Activated CD8-positive, alpha-beta T cell treated with anti-CD3 and anti-CD28 coated beads for 36 hours (primary cell): Measurements from ENCODE around the gene LRRC40. TPM values are rescaled to one million over a fixed set of nuclear protein-coding genes. Genes with fewer than 3 reads are reported as not detected.

Experiments used
- ATAC-seq: fragments of 200-7000 bp; cut with Tn5 transposase; one replicate; pipeline ENCODE4 v1.10.0; 2021; ENCODE audit warnings: mild to moderate bottlenecking, moderate library complexity
- CTCF ChIA-PET: fragments of 350-600 bp; sonication (Branson Sonifier 250); formaldehyde crosslinking; loops from one replicate; lab custom pipeline; 2021; ENCODE audit warnings: antibody characterized with exemption; lab: Charles Lee
- POLR2A ChIA-PET: fragments of 350-600 bp; sonication (Branson Sonifier 250); formaldehyde crosslinking; loops from one replicate; lab custom pipeline; 2021; ENCODE audit warnings: antibody characterized with exemption; lab: Charles Lee
- DNase-seq: peaks from one replicate; pipeline ENCODE4 v3.0.0-alpha.2; 2020
- H3K27ac Mint-ChIP-seq: one replicate; pipeline ENCODE4 v1.8.0; 2021; ENCODE audit warnings: mild to moderate bottlenecking, mixed read lengths
- H3K27me3 Mint-ChIP-seq: one replicate; pipeline ENCODE4 v1.8.0; 2021; ENCODE audit warnings: mixed read lengths
- H3K36me3 Mint-ChIP-seq: one replicate; pipeline ENCODE4 v1.8.0; 2021; ENCODE audit warnings: low read depth, mixed read lengths
- H3K4me1 Mint-ChIP-seq: one replicate; pipeline ENCODE4 v1.8.0; 2021; ENCODE audit warnings: low read depth, mixed read lengths
- H3K4me3 Mint-ChIP-seq: one replicate; pipeline ENCODE4 v1.8.0; 2021; ENCODE audit warnings: mild to moderate bottlenecking, moderate library complexity, mixed read lengths
- H3K9me3 Mint-ChIP-seq: one replicate; pipeline ENCODE4 v1.8.0; 2021; ENCODE audit warnings: mixed read lengths
- intact Hi-C: fragments of 100-400 bp; cut with micrococcal nuclease; formaldehyde crosslinking; loops from one replicate; pipeline ENCODE4 v1.10.0; 2022
- total RNA-seq, 2 experiments: library from RNA; stranded (reverse); gene quantifications; one replicate each; pipeline ENCODE4 v1.2.3, GENCODE V29; 2021
- TF ChIP-seq, protein P1 (sequence below): fragments of 200-600 bp; IDR thresholded peaks from one replicate; pipeline ENCODE4 v1.8.0; 2022; ENCODE audit warnings: antibody characterized with exemption, mild to moderate bottlenecking

LRRC40 gene
- total RNA-seq, 2 experiments from 2014 or later, result 20.9 to 21.0 TPM

DNA sequence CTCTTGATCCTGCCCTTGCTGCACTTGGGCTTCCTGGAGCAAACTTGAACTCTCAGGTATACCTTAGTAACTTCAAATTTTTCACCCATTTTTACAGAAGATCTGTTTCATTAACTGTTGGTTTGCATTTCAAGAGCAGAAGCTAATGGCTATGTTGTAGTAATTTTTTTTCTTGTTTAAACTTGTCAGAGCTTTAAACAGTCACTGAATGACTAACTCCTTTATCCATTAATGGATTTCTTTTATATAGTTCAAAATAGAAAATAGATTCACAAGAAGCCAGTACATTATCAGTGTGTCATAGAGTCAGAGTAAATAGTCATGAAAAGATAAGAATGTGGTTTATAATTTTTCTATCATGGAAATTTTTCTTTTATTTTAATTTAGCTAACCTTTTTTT is 29.4 kb upstream of the LRRC40 start:
- TF ChIP-seq, protein P1, sequence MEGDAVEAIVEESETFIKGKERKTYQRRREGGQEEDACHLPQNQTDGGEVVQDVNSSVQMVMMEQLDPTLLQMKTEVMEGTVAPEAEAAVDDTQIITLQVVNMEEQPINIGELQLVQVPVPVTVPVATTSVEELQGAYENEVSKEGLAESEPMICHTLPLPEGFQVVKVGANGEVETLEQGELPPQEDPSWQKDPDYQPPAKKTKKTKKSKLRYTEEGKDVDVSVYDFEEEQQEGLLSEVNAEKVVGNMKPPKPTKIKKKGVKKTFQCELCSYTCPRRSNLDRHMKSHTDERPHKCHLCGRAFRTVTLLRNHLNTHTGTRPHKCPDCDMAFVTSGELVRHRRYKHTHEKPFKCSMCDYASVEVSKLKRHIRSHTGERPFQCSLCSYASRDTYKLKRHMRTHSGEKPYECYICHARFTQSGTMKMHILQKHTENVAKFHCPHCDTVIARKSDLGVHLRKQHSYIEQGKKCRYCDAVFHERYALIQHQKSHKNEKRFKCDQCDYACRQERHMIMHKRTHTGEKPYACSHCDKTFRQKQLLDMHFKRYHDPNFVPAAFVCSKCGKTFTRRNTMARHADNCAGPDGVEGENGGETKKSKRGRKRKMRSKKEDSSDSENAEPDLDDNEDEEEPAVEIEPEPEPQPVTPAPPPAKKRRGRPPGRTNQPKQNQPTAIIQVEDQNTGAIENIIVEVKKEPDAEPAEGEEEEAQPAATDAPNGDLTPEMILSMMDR, result no peak
- CTCF ChIA-PET, result no interaction called here
- POLR2A ChIA-PET, result interaction anchor here (1.1 to 1.5 kb wide), 2 partner anchors 11 to 25 kb away, joined by 3 read pairs; no protein-coding TSS in a partner anchor
- Mint-ChIP-seq H3K4me1 (peaks cover 8% of the 10 kb centered on the region), H3K27me3 (no peaks in the 10 kb centered on the region), H3K9me3 (no peaks in the 10 kb centered on the region), H3K36me3 (peaks cover 61% of the 10 kb centered on the region), H3K4me3 (no peak overlapping the region), H3K27ac (peak overlapping the region; percentile 30)
- no peak for ATAC-seq
- no peak for DNase-seq
- intact Hi-C loops, result no loop called here

DNA sequence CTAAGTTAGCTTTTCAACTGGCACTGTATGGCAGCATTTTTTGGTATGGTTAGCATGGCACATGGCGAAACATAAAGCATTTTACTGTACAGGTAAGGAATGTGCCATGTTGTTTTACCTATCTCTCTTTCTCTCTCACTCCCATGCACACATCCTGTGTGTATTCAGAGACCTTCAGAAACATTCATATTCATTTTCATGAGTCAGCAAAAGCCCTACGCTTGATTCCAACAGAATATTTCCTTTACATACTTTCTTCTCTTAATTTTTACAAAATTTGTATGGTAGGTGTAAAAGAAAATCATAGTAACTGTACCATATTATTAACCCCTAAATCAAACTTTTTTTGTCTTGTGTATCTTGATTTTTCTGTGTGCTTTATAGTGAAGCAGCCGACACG is 26.1 kb upstream of the LRRC40 start:
- intact Hi-C loops, result no loop called here
- Mint-ChIP-seq H3K27me3 (no peaks in the 10 kb centered on the region), H3K4me1 (peaks cover 27% of the 10 kb centered on the region), H3K27ac (peak overlapping the region; percentile 35), H3K4me3 (no peak overlapping the region), H3K36me3 (peaks cover 58% of the 10 kb centered on the region), H3K9me3 (no peaks in the 10 kb centered on the region)
- no peak for ATAC-seq
- ChIA-PET POLR2A (interaction anchor here (0.6 to 1.5 kb wide), 3 partner anchors 18 to 123 kb away, joined by 3 to 4 read pairs (median 3); partner anchors contain the start of gene ANKRD13C), CTCF (interaction anchor here (1.1 kb wide), 1 partner anchor 11 kb away, joined by 4 read pairs; no protein-coding TSS in a partner anchor)
- TF ChIP-seq, protein P1, result no peak
- DNase-seq, result no peak

DNA sequence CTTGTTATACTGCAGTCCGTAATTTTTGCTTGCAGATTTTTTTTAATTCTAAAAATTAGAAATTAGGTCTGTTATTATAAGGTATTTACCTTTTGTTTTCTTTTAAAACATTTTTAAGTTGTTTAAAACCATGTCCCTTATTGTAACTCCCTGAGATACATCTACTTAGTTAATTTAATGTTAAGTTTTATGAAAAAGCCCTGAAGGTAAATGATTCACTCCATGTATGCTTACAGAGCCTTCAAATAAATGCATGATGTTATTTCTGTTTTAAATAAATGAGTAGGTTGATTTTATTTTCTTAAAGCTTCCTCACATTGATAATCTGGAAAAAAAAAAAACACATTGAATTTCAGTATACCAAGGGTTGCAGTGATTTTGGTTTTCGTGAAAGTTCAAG is 23.3 kb upstream of the LRRC40 start:
- Mint-ChIP-seq H3K36me3 (peaks cover 57% of the 10 kb centered on the region), H3K27me3 (no peaks in the 10 kb centered on the region), H3K27ac (no peak overlapping the region), H3K4me1 (peaks cover 45% of the 10 kb centered on the region), H3K4me3 (no peak overlapping the region), H3K9me3 (no peaks in the 10 kb centered on the region)
- no peak for DNase-seq
- ChIA-PET POLR2A (interaction anchor here (1.2 kb wide), 1 partner anchor 9 kb away, joined by 3 read pairs; no protein-coding TSS in a partner anchor), CTCF (no interaction called here)
- TF ChIP-seq, protein P1, result no peak
- intact Hi-C loops, result no loop called here
- ATAC-seq, result no peak

DNA sequence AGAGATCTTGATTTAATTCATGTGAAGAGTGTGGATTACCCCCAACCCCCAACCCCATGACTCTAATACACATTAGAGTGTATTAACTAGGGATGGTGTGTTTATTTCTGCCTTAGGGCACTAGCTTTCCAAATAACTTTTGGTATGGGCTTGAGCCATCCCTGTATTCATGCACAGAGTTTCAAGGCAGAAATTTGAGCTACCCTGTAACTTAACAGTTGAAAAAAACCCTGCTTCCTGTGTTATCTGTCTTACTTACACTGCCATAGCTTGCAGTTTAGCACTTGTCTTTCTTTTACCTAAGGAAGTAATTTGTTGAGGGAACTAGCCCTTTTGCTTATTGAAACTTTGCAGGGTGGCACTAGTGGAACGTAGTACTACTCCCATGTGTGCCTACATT is 22.1 kb upstream of the LRRC40 start:
- ChIA-PET POLR2A (interaction anchor here (0.6 to 1.0 kb wide), 2 partner anchors 12 to 28 kb away, joined by 3 read pairs; no protein-coding TSS in a partner anchor), CTCF (no interaction called here)
- peak overlapping the region; percentile 44 for H3K27ac Mint-ChIP-seq
- TF ChIP-seq, protein P1, result no peak
- H3K9me3 Mint-ChIP-seq, result no peaks in the 10 kb centered on the region
- peaks cover 54% of the 10 kb centered on the region for H3K4me1 Mint-ChIP-seq
- H3K27me3 Mint-ChIP-seq, result no peaks in the 10 kb centered on the region
- peaks cover 57% of the 10 kb centered on the region for H3K36me3 Mint-ChIP-seq
- ATAC-seq, result peak; percentile 34
- H3K4me3 Mint-ChIP-seq, result no peak overlapping the region
- intact Hi-C loops, result no loop called here
- DNase-seq, result no peak

DNA sequence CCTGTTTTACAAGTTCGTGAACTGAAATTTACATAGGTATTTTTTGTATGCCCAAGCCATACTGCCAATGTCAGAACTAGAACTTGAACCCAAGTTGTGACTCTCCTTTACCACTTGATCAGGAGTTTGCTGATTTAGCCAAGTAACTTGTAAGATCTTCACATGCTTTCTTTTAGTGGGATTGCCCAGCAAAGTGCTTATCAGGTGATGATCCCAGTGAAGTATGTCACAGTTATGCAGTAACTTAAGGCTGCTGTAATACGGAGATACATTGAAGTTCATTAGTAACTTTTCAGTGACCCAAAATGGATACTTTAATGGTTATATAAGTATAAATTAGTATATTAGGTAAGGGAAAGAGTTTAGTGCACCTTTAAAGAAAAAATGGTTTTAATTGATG is 19.6 kb upstream of the LRRC40 start:
- H3K27me3 Mint-ChIP-seq, result no peaks in the 10 kb centered on the region
- no peak overlapping the region for H3K4me3 Mint-ChIP-seq
- H3K9me3 Mint-ChIP-seq, result no peaks in the 10 kb centered on the region
- TF ChIP-seq, protein P1, result no peak
- peak overlapping the region; percentile 4 for H3K27ac Mint-ChIP-seq
- DNase-seq (no peak), ATAC-seq (no peak)
- H3K4me1 Mint-ChIP-seq, result peaks cover 55% of the 10 kb centered on the region
- CTCF ChIA-PET, result no interaction called here
- POLR2A ChIA-PET, result interaction anchor here (0.7 to 1.2 kb wide), 2 partner anchors 22 to 287 kb away, joined by 3 read pairs; no protein-coding TSS in a partner anchor
- peaks cover 45% of the 10 kb centered on the region for H3K36me3 Mint-ChIP-seq
- intact Hi-C loops, result no loop called here
